ENCODE measurements around the gene GPR150.

GRCh38 chr5:95613514-95613913 is 6.4 kb upstream of the GPR150 start:
- TF ChIP-seq GATA2 (CRISPR knock-in tag; IDR thresholded peaks at IDR 0.05), result no peak
- no peak for TF ChIP-seq YY1 (IDR thresholded peaks at IDR 0.05; ENCODE audit: low read depth)
- TF ChIP-seq RFX5 (IDR thresholded peaks at IDR 0.05; ENCODE audit: low read length), result no peak
- no peak for TF ChIP-seq PBX3 (IDR thresholded peaks at IDR 0.05)
- TF ChIP-seq, protein P1, sequence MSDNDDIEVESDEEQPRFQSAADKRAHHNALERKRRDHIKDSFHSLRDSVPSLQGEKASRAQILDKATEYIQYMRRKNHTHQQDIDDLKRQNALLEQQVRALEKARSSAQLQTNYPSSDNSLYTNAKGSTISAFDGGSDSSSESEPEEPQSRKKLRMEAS (IDR thresholded peaks at IDR 0.05; ENCODE audit: low read depth), result no peak
- TF ChIP-seq, protein P2, sequence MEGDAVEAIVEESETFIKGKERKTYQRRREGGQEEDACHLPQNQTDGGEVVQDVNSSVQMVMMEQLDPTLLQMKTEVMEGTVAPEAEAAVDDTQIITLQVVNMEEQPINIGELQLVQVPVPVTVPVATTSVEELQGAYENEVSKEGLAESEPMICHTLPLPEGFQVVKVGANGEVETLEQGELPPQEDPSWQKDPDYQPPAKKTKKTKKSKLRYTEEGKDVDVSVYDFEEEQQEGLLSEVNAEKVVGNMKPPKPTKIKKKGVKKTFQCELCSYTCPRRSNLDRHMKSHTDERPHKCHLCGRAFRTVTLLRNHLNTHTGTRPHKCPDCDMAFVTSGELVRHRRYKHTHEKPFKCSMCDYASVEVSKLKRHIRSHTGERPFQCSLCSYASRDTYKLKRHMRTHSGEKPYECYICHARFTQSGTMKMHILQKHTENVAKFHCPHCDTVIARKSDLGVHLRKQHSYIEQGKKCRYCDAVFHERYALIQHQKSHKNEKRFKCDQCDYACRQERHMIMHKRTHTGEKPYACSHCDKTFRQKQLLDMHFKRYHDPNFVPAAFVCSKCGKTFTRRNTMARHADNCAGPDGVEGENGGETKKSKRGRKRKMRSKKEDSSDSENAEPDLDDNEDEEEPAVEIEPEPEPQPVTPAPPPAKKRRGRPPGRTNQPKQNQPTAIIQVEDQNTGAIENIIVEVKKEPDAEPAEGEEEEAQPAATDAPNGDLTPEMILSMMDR (IDR thresholded peaks at IDR 0.05), result no peak
- TF ChIP-seq ELF1 (IDR thresholded peaks at IDR 0.05), result no peak
- TF ChIP-seq EP300 (IDR thresholded peaks at IDR 0.05; ENCODE audit: borderline replicate concordance in 1 of 2, low read depth in 1 of 2, low read length in 1 of 2), result no peak
- no peak for TF ChIP-seq USF1 (IDR thresholded peaks at IDR 0.05; ENCODE audit: borderline replicate concordance, low read depth)
- TF ChIP-seq MEF2A (IDR thresholded peaks at IDR 0.05; ENCODE audit: borderline replicate concordance, low read depth), result no peak
